ENCODE measurements around the gene KIF3A. TPM values are rescaled to one million over a fixed set of nuclear protein-coding genes. Genes with fewer than 3 reads are reported as not detected.

KIF3A gene
- total and polyA plus RNA-seq, 2 experiments from 2014 or later, result 11.2 to 19.7 TPM

DNA sequence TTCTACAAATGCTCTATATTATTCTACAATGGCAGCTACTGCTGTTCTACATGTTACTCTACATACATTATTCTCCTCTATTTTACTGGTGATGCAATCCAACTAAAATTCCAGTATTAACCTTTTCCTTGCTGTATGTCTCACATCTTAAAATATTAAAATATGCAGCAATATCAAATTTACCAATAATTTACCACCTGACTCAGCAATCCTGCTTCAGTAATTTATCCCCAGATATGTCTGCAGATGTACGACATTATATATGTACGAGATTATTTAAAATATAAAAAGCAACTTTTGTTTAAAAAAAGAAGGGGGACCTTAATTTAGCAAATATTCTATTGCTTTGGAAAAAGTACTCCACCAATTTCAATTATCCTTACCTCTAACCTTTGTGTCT, 11.6 kb downstream of the KIF3A start:
- no peaks in the 10 kb centered on the region for H3K4me1 Mint-ChIP-seq
- H3K27ac ChIP-seq (ENCODE audit: low read depth), result no peak overlapping the region
- H3K4me1 ChIP-seq (ENCODE audit: insufficient read depth), result no peaks in the 10 kb centered on the region
- no peaks in the 10 kb centered on the region for H3K9me2 ChIP-seq (ENCODE audit: insufficient read depth)
- DNase-seq (ENCODE audit: low spot score), result no peak
- TF ChIP-seq POLR2AphosphoS5 (IDR thresholded peaks at IDR 0.05; ENCODE audit: low read depth), result no peak
- TF ChIP-seq, protein P1, sequence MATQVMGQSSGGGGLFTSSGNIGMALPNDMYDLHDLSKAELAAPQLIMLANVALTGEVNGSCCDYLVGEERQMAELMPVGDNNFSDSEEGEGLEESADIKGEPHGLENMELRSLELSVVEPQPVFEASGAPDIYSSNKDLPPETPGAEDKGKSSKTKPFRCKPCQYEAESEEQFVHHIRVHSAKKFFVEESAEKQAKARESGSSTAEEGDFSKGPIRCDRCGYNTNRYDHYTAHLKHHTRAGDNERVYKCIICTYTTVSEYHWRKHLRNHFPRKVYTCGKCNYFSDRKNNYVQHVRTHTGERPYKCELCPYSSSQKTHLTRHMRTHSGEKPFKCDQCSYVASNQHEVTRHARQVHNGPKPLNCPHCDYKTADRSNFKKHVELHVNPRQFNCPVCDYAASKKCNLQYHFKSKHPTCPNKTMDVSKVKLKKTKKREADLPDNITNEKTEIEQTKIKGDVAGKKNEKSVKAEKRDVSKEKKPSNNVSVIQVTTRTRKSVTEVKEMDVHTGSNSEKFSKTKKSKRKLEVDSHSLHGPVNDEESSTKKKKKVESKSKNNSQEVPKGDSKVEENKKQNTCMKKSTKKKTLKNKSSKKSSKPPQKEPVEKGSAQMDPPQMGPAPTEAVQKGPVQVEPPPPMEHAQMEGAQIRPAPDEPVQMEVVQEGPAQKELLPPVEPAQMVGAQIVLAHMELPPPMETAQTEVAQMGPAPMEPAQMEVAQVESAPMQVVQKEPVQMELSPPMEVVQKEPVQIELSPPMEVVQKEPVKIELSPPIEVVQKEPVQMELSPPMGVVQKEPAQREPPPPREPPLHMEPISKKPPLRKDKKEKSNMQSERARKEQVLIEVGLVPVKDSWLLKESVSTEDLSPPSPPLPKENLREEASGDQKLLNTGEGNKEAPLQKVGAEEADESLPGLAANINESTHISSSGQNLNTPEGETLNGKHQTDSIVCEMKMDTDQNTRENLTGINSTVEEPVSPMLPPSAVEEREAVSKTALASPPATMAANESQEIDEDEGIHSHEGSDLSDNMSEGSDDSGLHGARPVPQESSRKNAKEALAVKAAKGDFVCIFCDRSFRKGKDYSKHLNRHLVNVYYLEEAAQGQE (IDR thresholded peaks at IDR 0.05; ENCODE audit: unreplicated experiment), result no peak
- no peak for TF ChIP-seq CREB1 (CRISPR knock-in tag; IDR thresholded peaks at IDR 0.05; ENCODE audit: low read depth)
- no peak for TF ChIP-seq EZH2 (IDR thresholded peaks at IDR 0.05; ENCODE audit: low read depth, unreplicated experiment)
- TF ChIP-seq JUNB (IDR thresholded peaks at IDR 0.05; ENCODE audit: unreplicated experiment), result no peak
- H3K36me3 ChIP-seq (ENCODE audit: insufficient read depth), result no peaks in the 10 kb centered on the region
- no peak overlapping the region for H3K27ac Mint-ChIP-seq
- peaks cover 8% of the 10 kb centered on the region; the same call in 2 of the 3 replicates for H3K36me3 Mint-ChIP-seq (ENCODE audit: low read depth)
- H3K79me2 ChIP-seq (replicated peaks; ENCODE audit: insufficient read depth), result no peaks in the 10 kb centered on the region
- no peak overlapping the region for H3K4me3 Mint-ChIP-seq
- peaks cover 3% of the 10 kb centered on the region for H3K27me3 Mint-ChIP-seq (ENCODE audit: insufficient read depth, low read depth, poor library complexity)
- no peak for ATAC-seq
- no peak overlapping the region for H3K4me3 ChIP-seq
- H4K20me1 ChIP-seq (replicated peaks; ENCODE audit: insufficient read depth), result no peaks in the 10 kb centered on the region; the same call in 1 of the 2 replicates
- no peaks in the 10 kb centered on the region for H3K9me3 Mint-ChIP-seq
- no peaks in the 10 kb centered on the region for H3K27me3 ChIP-seq (ENCODE audit: insufficient read depth)
- no peak overlapping the region for H2AFZ ChIP-seq
- no peaks in the 10 kb centered on the region for H3F3A ChIP-seq (replicated peaks; ENCODE audit: low read depth)
- H3K4me2 ChIP-seq, result no peak overlapping the region

DNA sequence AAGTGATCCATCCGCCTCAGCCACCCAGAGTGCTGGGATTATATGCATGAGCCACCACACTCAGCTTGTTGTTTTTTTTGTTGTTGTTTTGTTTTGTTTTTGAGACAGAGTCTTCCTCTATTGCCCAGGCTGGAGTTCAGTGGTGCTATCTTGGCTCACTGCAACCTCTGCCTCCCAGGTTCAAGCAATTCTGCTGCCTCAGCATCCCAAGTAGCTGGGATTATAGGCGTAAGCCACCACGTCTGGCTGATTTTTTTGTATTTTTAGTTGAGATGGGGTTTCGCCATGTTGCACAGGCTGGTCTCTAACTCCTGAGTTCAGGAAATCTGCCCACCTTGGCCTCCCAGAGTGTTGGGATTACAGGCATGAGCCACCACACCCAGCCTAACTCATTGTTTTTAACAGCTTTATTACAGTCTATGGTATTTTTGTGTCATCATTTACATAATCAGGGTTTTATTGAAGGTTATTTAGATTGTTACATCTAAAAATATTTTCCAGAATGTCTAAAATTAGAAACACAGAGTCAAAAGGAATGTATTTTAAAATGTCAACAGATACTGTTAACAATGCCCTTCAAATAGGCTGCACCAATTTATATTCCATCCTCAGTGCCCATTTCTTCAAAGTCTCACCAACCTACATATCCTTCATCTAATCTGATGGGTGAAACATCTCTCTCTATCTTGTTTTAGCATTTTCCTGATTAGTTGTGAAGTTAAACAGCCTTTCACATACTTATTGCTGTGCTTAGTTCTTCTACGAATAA, 18.6 kb downstream of the KIF3A start:
- no peak for ATAC-seq
- TF ChIP-seq EZH2phosphoT487 (IDR thresholded peaks at IDR 0.05; ENCODE audit: unreplicated experiment) (no peak), ZNF331 (CRISPR knock-in tag; IDR thresholded peaks at IDR 0.05; ENCODE audit: low read depth) (no peak), NANOG (IDR thresholded peaks at IDR 0.05; ENCODE audit: borderline replicate concordance) (no peak), ZNF114 (CRISPR knock-in tag; IDR thresholded peaks at IDR 0.05) (no peak), POLR2AphosphoS5 (IDR thresholded peaks at IDR 0.05; ENCODE audit: low read depth) (no peak)
- TF ChIP-seq, protein P2, sequence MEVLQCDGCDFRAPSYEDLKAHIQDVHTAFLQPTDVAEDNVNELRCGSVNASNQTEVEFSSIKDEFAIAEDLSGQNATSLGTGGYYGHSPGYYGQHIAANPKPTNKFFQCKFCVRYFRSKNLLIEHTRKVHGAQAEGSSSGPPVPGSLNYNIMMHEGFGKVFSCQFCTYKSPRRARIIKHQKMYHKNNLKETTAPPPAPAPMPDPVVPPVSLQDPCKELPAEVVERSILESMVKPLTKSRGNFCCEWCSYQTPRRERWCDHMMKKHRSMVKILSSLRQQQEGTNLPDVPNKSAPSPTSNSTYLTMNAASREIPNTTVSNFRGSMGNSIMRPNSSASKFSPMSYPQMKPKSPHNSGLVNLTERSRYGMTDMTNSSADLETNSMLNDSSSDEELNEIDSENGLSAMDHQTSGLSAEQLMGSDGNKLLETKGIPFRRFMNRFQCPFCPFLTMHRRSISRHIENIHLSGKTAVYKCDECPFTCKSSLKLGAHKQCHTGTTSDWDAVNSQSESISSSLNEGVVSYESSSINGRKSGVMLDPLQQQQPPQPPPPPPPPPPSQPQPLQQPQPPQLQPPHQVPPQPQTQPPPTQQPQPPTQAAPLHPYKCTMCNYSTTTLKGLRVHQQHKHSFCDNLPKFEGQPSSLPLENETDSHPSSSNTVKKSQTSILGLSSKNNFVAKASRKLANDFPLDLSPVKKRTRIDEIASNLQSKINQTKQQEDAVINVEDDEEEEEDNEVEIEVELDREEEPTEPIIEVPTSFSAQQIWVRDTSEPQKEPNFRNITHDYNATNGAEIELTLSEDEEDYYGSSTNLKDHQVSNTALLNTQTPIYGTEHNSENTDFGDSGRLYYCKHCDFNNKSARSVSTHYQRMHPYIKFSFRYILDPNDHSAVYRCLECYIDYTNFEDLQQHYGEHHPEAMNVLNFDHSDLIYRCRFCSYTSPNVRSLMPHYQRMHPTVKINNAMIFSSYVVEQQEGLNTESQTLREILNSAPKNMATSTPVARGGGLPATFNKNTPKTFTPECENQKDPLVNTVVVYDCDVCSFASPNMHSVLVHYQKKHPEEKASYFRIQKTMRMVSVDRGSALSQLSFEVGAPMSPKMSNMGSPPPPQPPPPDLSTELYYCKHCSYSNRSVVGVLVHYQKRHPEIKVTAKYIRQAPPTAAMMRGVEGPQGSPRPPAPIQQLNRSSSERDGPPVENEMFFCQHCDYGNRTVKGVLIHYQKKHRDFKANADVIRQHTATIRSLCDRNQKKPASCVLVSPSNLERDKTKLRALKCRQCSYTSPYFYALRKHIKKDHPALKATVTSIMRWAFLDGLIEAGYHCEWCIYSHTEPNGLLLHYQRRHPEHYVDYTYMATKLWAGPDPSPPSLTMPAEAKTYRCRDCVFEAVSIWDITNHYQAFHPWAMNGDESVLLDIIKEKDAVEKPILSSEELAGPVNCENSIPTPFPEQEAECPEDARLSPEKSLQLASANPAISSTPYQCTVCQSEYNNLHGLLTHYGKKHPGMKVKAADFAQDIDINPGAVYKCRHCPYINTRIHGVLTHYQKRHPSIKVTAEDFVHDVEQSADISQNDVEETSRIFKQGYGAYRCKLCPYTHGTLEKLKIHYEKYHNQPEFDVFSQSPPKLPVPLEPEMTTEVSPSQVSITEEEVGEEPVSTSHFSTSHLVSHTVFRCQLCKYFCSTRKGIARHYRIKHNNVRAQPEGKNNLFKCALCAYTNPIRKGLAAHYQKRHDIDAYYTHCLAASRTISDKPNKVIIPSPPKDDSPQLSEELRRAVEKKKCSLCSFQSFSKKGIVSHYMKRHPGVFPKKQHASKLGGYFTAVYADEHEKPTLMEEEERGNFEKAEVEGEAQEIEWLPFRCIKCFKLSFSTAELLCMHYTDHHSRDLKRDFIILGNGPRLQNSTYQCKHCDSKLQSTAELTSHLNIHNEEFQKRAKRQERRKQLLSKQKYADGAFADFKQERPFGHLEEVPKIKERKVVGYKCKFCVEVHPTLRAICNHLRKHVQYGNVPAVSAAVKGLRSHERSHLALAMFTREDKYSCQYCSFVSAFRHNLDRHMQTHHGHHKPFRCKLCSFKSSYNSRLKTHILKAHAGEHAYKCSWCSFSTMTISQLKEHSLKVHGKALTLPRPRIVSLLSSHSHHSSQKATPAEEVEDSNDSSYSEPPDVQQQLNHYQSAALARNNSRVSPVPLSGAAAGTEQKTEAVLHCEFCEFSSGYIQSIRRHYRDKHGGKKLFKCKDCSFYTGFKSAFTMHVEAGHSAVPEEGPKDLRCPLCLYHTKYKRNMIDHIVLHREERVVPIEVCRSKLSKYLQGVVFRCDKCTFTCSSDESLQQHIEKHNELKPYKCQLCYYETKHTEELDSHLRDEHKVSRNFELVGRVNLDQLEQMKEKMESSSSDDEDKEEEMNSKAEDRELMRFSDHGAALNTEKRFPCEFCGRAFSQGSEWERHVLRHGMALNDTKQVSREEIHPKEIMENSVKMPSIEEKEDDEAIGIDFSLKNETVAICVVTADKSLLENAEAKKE (CRISPR knock-in tag; IDR thresholded peaks at IDR 0.05), result no peak

More for the DNA sequence above, 18.6 kb downstream of the KIF3A start:
- Mint-ChIP-seq H3K4me3 (no peak overlapping the region), H3K27ac (no peak overlapping the region), H3K27me3 (ENCODE audit: insufficient read depth, low read depth, poor library complexity) (no peaks in the 10 kb centered on the region), H3K9me3 (no peaks in the 10 kb centered on the region), H3K4me1 (no peaks in the 10 kb centered on the region), H3K36me3 (ENCODE audit: low read depth) (no peaks in the 10 kb centered on the region; the same call in 2 of the 3 replicates)
- no peaks in the 10 kb centered on the region; the same call in 1 of the 2 replicates for H4K20me1 ChIP-seq (replicated peaks; ENCODE audit: insufficient read depth)
- H3K4me1 ChIP-seq (ENCODE audit: insufficient read depth), result no peaks in the 10 kb centered on the region
- no peak overlapping the region for H3K27ac ChIP-seq (ENCODE audit: low read depth)
- no peak overlapping the region for H3K4me2 ChIP-seq
- no peaks in the 10 kb centered on the region for H3K9me2 ChIP-seq (ENCODE audit: insufficient read depth)
- no peak overlapping the region for H3K4me3 ChIP-seq
- H3K79me2 ChIP-seq (replicated peaks; ENCODE audit: insufficient read depth), result no peaks in the 10 kb centered on the region
- no peaks in the 10 kb centered on the region for H3F3A ChIP-seq (replicated peaks; ENCODE audit: low read depth)
- no peak overlapping the region for H2AFZ ChIP-seq
- no peaks in the 10 kb centered on the region for H3K27me3 ChIP-seq (ENCODE audit: insufficient read depth)
- H3K36me3 ChIP-seq (ENCODE audit: insufficient read depth), result no peaks in the 10 kb centered on the region
- no peak for DNase-seq (ENCODE audit: low spot score)
